Epidermal melanocyte (primary cell): ENCODE data around the gene MSN.

Experiments
- DNase-seq: peaks from one replicate; pipeline ENCODE4 v3.0.0; 2011; ENCODE audit warnings: low spot score; ENCODE audit not compliant: insufficient read length

The MSN gene

DNA sequence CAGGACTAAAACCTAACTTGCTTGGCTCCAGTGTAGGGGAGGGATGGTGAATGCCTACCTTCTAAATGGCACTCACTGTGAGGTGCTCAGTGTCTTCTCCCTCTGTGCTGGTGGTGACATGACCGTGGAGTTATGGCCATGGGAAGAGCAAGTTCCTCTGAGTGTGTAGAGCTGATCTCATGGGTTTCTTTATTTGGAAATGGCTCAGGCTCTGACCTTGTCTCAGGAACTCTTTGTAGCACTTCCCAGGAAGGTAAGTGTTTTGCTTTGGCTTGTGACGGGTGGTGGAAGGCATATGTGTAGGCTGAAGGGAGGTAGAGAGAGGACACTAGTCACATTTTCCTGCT, 6.4 kb downstream of the MSN start:
- no peak for DNase-seq

DNA sequence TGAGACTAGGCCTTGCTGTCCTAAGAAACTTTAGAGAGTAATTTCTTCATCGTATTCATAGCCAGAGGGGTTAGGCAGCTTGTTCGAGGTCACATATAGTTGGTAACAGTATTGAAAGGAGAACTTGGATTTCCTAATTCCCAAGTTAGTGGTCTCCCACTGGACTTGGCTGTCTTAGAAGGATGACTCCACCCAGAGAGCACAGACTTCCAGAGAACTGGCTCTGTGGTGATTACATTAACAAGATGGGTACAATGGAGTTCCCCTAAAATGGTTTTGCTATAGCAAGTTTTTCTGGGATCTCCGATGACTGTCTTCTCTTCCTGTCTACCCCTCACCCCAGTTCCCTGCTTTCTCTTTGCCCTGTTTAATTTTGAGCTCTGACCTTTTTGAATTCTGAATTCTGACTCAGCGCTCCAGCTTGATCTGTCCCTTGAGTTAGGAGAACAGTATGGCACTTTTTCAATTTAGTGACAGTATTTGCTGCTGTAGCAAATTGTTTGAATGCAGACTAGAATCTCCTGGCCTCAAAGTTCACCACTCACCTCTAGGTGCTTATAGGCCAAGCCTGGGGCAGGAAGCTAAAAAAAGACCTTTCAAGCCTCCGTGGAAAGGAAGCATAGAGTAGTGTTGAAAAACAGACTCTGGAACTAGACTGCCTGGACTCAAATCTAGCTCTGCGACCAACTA, 6.9 kb downstream of the MSN start:
- DNase-seq = no peak

- DNase-seq = no peak
Measured at GRCh38 chrX:65677954-65678469, 10.6 kb downstream of the MSN start.

- no peak for DNase-seq
Measured at GRCh38 chrX:65679071-65679540, 11.7 kb downstream of the MSN start.

- DNase-seq = no peak
Measured at GRCh38 chrX:65681810-65682209, 14.4 kb downstream of the MSN start.

DNA sequence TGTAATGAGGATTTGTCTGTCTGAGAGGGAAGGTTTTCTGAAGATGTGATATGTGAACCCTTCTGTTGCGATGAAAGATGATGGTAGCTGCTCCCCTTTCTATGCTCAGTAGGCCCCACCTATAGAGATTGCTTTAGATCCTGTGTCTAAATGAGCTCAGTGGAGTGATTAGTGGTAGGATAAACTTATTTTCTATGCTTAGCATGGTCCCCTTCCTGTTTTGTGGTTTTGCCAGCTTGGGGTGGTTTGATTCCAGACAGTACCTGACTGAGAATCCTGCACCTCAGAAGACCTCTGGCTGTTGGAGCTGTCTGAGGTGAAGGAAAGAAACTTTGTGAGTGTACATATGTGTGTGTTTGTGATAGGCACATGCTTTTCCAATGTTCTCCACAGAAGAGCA, 17.7 kb downstream of the MSN start:
- no peak for DNase-seq

DNA sequence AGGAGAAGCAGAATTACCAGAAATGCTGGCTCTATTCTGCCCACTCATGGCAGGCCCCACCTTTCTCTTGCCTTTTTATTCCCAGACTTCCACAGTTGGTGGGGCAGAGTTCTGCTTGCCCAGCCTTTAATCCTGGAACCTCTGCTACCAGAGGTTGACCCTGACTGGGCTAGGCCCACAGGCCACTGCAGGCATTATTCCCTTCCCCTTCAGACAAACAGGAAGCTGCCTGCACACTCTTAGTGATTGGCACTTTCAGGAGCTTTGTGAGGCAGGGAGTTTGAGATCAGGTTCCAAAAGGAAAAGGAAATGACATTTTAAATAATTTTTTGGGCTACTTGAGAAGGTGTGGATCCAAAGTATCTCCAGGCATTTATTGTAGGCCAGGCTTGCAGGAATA, 18.8 kb downstream of the MSN start:
- DNase-seq = no peak

GRCh38 chrX:65687367-65687766, 19.9 kb downstream of the MSN start:
- DNase-seq = no peak

DNA sequence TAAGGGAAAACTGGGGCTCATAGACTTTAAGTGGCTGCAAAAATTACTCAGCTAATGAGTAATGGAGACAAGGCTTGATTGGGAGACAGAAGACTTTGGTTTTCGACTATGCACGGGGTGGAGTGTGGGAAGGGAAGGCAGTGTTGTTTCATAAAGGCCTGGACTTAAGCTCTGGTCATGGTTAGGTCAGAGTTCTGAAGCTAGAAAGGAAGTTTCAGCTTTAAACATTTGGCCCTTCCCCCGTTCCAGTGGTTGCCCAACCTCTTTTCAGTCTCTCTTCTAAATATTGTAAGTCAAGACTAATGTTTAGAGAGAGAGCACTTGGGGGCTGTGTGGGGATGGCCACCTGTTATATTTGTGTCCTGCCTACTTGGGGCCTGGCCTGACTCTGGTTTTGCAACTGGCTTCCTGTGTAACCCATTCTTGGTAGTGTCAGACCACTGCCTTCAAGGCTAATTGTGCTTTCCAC, 21.0 kb downstream of the MSN start:
- no peak for DNase-seq

DNA sequence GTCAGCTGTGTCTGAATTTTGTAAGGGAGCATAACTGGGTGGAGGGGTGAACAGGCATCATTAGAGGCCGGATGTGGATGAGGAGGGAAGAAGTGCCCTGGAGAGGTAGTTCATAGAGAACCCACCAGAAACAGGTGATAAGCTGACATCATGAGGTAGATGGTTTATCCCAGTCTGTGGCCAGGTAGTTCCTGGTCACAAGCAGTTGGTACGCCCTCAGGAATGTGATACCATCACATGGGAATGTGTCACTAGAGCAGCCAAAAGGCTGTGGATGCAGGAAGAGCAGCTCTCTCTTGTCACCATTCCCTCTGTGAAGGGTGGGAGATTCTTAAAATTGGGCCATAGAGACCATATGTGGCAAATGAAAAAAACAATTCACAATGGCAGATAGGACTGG, 21.9 kb downstream of the MSN start:
- no peak for DNase-seq

GRCh38 chrX:65690057-65690855, 22.8 kb downstream of the MSN start:
- peak; percentile 70 for DNase-seq

- DNase-seq = no peak
Measured at GRCh38 chrX:65695849-65696449, 28.5 kb downstream of the MSN start.

DNA sequence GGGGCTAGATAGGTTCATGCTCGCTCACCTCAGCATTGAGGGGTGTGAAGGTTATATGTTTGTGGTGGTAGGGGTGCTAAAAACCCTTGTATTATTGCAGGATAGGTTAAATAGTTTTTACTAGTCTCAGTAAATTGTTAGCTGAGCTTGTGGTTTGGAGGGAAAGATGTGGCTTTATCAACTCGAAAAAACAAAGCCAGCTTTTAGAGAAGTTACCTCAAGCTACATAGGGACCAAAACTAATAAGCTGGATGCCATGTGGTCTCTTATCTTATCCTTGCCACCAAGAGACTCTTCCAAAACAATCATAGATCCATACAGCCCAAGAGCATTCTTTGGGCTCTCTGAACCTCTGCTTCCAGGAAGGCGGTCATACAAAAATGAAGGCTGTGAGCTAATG, 29.2 kb downstream of the MSN start:
- DNase-seq = no peak

DNA sequence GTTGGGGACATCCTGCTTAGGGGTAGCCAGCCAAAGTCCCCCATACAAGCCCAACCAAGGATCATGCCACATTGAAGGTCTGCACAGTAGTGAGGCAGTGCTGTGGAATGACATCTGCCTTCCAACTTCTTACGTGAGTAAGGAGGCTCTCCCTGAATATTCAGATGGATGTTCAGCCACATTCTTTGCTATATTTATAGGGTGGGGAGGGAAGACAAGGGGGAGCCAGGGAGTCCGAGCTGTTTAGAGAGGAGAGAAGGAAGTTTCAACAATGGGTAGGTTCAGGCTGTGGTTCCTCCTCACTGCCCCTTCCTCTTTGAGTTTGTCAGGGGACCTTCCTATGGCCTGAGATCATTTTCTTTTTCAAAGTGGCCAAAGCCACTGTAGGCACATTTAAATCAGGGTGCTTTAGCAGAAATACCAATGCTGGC, 29.8 kb downstream of the MSN start:
- no peak for DNase-seq

DNA sequence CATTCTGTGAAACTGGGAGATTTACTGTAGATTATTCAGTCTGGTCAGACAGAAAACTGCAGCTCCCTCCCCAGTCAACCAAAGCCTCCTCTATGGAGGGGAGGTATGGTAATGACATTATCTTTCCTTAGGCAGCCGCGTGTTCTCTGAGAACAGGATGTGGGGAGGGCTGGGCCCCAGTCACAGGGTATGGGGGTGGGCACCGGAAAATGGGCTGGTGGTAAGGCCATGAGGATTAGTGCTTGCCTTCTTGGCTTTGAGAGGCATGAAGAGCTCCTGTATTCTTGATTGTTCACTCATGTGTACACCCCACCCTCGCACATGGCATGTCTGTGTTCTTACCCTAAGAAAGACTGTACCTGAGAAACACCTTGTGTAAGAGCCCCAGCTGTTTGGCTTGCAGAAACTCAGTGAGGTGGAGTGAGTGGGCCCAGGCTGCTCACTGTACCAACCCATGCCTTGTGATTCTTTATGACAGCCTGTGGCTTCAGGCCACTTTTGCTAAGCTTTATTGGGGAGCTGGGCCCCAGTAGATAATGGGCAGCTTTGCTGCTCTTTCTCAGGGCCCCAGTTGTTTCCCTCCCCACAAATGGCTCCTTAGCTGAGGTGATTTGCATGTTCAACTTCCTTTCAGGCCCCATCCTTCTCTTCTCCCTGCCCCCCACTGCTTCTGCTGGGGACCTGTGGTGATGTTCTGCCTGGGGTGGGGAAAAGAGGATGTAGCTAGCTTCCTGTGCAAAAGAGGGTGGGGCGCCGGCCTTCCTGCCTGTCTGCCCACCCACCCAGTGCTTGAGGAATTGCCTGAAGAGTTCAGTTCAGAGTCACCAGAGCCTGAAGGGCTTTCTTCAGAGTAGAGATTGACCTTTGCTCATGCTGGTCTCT, 30.7 kb downstream of the MSN start:
- no peak for DNase-seq

GRCh38 chrX:65702956-65703355, 35.5 kb downstream of the MSN start:
- DNase-seq = no peak

GRCh38 chrX:65705439-65705838, 38.0 kb downstream of the MSN start:
- DNase-seq = no peak

DNA sequence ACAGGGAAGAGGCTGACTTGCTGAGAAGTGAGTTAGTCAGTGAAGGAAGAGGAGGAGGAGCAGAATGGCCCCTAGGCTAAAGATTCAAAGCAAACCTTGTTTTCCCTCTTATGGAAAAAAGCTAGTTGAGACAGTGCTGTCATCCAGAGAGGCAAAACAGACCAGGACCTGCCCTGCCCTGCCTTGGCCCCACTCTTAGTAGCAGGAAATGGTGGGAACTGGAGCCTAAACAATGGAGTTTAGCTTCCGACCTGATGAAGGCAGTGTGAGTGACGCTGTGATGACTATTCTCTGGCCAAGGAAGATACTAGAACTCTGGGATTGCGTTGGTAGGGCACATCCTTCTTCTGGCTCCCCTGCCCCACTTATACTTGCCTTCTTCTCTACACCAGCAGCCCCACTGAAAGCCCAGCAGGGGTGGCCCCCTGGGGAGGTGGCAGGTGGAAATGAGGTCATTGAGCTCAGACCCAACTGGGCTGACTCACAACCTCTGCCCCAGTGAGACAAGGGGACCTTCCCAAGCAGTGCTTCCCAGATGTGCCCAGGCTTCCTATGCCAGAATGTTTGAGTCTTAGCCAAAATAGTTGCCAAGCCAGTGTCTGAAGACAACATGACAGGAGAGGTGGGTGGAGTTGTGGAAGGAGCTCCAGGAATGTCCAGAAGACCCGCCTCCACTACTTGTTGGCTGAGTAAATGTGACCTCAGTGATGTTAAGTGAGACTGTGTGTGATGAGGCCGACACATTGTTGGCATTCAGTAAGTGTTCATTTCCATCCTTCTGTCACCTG, 38.8 kb downstream of the MSN start:
- no peak for DNase-seq

DNA sequence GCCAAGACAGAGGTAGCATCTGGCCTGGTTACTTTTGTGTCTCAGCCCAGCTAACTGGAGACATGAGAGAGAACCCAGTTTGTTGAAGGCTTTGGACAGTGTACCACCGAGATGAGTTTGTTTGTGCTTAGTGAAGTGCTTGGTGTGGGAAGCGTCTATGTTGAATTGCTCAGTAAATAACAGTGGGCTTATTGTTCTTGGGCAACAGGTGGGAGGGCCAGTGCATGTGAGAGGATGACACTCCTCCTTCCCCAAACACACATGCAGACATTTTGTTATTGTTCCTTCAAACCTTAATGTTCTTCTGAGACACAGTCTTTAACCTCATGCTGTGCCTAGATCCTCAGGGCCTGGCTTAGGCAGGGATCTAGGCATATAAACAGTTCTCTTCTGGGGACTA, 39.7 kb downstream of the MSN start:
- DNase-seq = no peak

- no peak for DNase-seq
Measured at GRCh38 chrX:65712005-65712806, 44.8 kb downstream of the MSN start.
